Vagina (tissue), 2 donors: Measurements from ENCODE around the gene TRIM51.
"Not testable (repeated sequence)": the region's sequence is repeated elsewhere in the genome, so short reads cannot be mapped to it uniquely, and the experiment has no call there.

Experiments used
- POLR2A ChIP-seq, 2 donors: fragments of 450-650 bp; IDR thresholded peaks; one replicate each; pipeline ENCODE4 v1.6.1; 2017; ENCODE audit warnings: antibody characterized with exemption in 2 of 2, mild to moderate bottlenecking in 2 of 2, moderate library complexity in 2 of 2
- POLR2AphosphoS5 ChIP-seq, 2 donors: sonication (generic); formaldehyde crosslinking; IDR thresholded peaks; one replicate each; pipeline ENCODE4 v1.9.0; 2017; ENCODE audit warnings: antibody characterized with exemption in 2 of 2, mild to moderate bottlenecking in 2 of 2, low read depth in 1 of 2; ENCODE audit not compliant: insufficient read depth in 1 of 2
- TF ChIP-seq, protein P1 (sequence below), 3 experiments: fragments of 450-650 bp in 2 of 3; fragments of 200-600 bp in 1 of 3; sonication (generic) in 1 of 3; IDR thresholded peaks; one replicate each; pipeline ENCODE4 v1.5.1; 2017 to 2019; ENCODE audit warnings: antibody characterized with exemption in 3 of 3, mild to moderate bottlenecking in 2 of 3, moderate library complexity in 2 of 3

DNA sequence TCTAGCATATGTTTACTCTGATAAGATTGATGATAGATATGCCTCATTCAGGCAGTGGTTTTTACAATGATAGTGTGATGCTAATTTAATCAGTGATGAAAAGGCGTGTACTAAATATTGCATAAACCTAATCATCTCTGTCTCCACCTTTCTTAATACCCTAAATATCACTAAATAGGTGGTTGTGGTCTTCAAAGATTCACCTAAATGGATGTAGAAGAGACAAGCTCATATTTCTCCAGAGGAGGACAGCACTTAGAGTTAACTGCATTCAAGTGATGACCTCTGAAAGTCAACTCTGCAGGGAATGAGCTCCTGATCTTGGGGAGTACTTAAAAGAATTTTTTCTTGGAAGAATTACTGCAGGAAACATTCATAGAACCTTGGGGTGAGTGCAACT is at the start of gene TRIM51:
- TF ChIP-seq, protein P1, sequence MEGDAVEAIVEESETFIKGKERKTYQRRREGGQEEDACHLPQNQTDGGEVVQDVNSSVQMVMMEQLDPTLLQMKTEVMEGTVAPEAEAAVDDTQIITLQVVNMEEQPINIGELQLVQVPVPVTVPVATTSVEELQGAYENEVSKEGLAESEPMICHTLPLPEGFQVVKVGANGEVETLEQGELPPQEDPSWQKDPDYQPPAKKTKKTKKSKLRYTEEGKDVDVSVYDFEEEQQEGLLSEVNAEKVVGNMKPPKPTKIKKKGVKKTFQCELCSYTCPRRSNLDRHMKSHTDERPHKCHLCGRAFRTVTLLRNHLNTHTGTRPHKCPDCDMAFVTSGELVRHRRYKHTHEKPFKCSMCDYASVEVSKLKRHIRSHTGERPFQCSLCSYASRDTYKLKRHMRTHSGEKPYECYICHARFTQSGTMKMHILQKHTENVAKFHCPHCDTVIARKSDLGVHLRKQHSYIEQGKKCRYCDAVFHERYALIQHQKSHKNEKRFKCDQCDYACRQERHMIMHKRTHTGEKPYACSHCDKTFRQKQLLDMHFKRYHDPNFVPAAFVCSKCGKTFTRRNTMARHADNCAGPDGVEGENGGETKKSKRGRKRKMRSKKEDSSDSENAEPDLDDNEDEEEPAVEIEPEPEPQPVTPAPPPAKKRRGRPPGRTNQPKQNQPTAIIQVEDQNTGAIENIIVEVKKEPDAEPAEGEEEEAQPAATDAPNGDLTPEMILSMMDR (IDR thresholded peaks at IDR 0.05), result not testable (repeated sequence)
- TF ChIP-seq POLR2A (IDR thresholded peaks at IDR 0.05); POLR2AphosphoS5 (IDR thresholded peaks at IDR 0.05; ENCODE audit: insufficient read depth in 1 of 2, low read depth in 1 of 2): not testable (repeated sequence)
